ENCODE data around the gene GPN1.

The GPN1 gene

GRCh38 chr2:27628767-27629709, at the start of gene GPN1, which contains the start of gene CCDC121:
Gene GPN1 (plus strand): TSS chr2:27629050. CDS start chr2:27629059, 9 bp downstream.
Gene CCDC121 (minus strand): TSS chr2:27629012. CDS start chr2:27627799, 1,213 bp downstream.
- Histone ChIP-seq H3K9ac (ENCODE audit: low read depth in 1 of 2, low read length in 2 of 2) (peak within 1 kb of the TSS; percentile 94 to 99), H3K27ac (ENCODE audit: low read depth, low read length) (no peak within 1 kb of the TSS)

GRCh38 chr2:27581417-27582128, 47.3 kb upstream of the GPN1 start:
- Histone ChIP-seq H3K4me3 (ENCODE audit: low read depth in 1 of 2, low read length in 2 of 2) (no peak overlapping the region), H3K9me3 (ENCODE audit: control insufficient read depth in 1 of 2, low read length in 2 of 2) (peaks cover 5 to 21% of the 10 kb centered on the region in 2 donors), H3K9ac (ENCODE audit: low read depth in 1 of 2, low read length in 2 of 2) (no peak overlapping the region), H3K4me1 (ENCODE audit: control insufficient read depth in 1 of 2, insufficient read depth in 2 of 2, low read length in 2 of 2) (peaks cover 17 to 18% of the 10 kb centered on the region in 2 donors), H3K27me3 (ENCODE audit: control insufficient read depth in 1 of 2, insufficient read depth in 2 of 2, low read length in 2 of 2) (no peaks in the 10 kb centered on the region), H3K27ac (ENCODE audit: low read depth, low read length) (no peak overlapping the region), H3K36me3 (ENCODE audit: control insufficient read depth in 1 of 2, insufficient read depth in 2 of 2, low read length in 2 of 2) (no peaks in the 10 kb centered on the region)

More at GRCh38 chr2:27628767-27629709, at the start of gene GPN1, which contains the start of gene CCDC121:
- Histone ChIP-seq H3K36me3 (ENCODE audit: control insufficient read depth in 1 of 2, insufficient read depth in 2 of 2, low read length in 2 of 2) (peaks cover 5 to 31% of the 10 kb centered on the region in 2 donors), H3K9me3 (ENCODE audit: control insufficient read depth in 1 of 2, low read length in 2 of 2) (no peaks in the 10 kb centered on the region), H3K4me3 (ENCODE audit: low read depth in 1 of 2, low read length in 2 of 2) (peak within 1 kb of the TSS; percentile 92 to 93), H3K4me1 (ENCODE audit: control insufficient read depth in 1 of 2, insufficient read depth in 2 of 2, low read length in 2 of 2) (peaks cover 13 to 14% of the 10 kb centered on the region in 2 donors), H3K27me3 (ENCODE audit: control insufficient read depth in 1 of 2, insufficient read depth in 2 of 2, low read length in 2 of 2) (no peaks in the 10 kb centered on the region)

- no peak overlapping the region for H3K9ac ChIP-seq (ENCODE audit: low read depth in 1 of 2, low read length in 2 of 2)
Observed at GRCh38 chr2:27582129-27582694, 46.6 kb upstream of the GPN1 start.

GRCh38 chr2:27582695-27583389, 46.0 kb upstream of the GPN1 start, which contains the start of gene ZNF512:
Gene ZNF512 (plus strand): TSS chr2:27583042. CDS start chr2:27583113, 71 bp downstream.
- Histone ChIP-seq H3K4me3 (ENCODE audit: low read depth in 1 of 2, low read length in 2 of 2) (peak within 1 kb of the TSS; percentile 80 to 88), H3K4me1 (ENCODE audit: control insufficient read depth in 1 of 2, insufficient read depth in 2 of 2, low read length in 2 of 2) (peaks cover 17 to 18% of the 10 kb centered on the region in 2 donors), H3K9ac (ENCODE audit: low read depth in 1 of 2, low read length in 2 of 2) (peak within 1 kb of the TSS; percentile 61 to 81), H3K9me3 (ENCODE audit: control insufficient read depth in 1 of 2, low read length in 2 of 2) (peaks cover 5 to 9% of the 10 kb centered on the region in 2 donors), H3K27me3 (ENCODE audit: control insufficient read depth in 1 of 2, insufficient read depth in 2 of 2, low read length in 2 of 2) (no peaks in the 10 kb centered on the region), H3K36me3 (ENCODE audit: control insufficient read depth in 1 of 2, insufficient read depth in 2 of 2, low read length in 2 of 2) (no peaks in the 10 kb centered on the region), H3K27ac (ENCODE audit: low read depth, low read length) (no peak within 1 kb of the TSS)

More at GRCh38 chr2:27582129-27582694, 46.6 kb upstream of the GPN1 start:
- Histone ChIP-seq H3K9me3 (ENCODE audit: control insufficient read depth in 1 of 2, low read length in 2 of 2) (peaks cover 5 to 14% of the 10 kb centered on the region in 2 donors), H3K4me3 (ENCODE audit: low read depth in 1 of 2, low read length in 2 of 2) (peak overlapping the region; percentile 80 to 88), H3K4me1 (ENCODE audit: control insufficient read depth in 1 of 2, insufficient read depth in 2 of 2, low read length in 2 of 2) (peaks cover 17 to 18% of the 10 kb centered on the region in 2 donors), H3K27me3 (ENCODE audit: control insufficient read depth in 1 of 2, insufficient read depth in 2 of 2, low read length in 2 of 2) (no peaks in the 10 kb centered on the region), H3K36me3 (ENCODE audit: control insufficient read depth in 1 of 2, insufficient read depth in 2 of 2, low read length in 2 of 2) (no peaks in the 10 kb centered on the region), H3K27ac (ENCODE audit: low read depth, low read length) (no peak overlapping the region)

- Histone ChIP-seq H3K4me1 (ENCODE audit: control insufficient read depth in 1 of 2, insufficient read depth in 2 of 2, low read length in 2 of 2) (peaks cover 17 to 18% of the 10 kb centered on the region in 2 donors), H3K36me3 (ENCODE audit: control insufficient read depth in 1 of 2, insufficient read depth in 2 of 2, low read length in 2 of 2) (no peaks in the 10 kb centered on the region), H3K27me3 (ENCODE audit: control insufficient read depth in 1 of 2, insufficient read depth in 2 of 2, low read length in 2 of 2) (no peaks in the 10 kb centered on the region), H3K4me3 (ENCODE audit: low read depth in 1 of 2, low read length in 2 of 2) (peak overlapping the region; percentile 80 to 88), H3K9ac (ENCODE audit: low read depth in 1 of 2, low read length in 2 of 2) (peak overlapping the region; percentile 61 to 81), H3K27ac (ENCODE audit: low read depth, low read length) (no peak overlapping the region), H3K9me3 (ENCODE audit: control insufficient read depth in 1 of 2, low read length in 2 of 2) (peaks cover 5% of the 10 kb centered on the region in 2 donors)
Observed at GRCh38 chr2:27583390-27583915, 45.4 kb upstream of the GPN1 start.

DNA sequence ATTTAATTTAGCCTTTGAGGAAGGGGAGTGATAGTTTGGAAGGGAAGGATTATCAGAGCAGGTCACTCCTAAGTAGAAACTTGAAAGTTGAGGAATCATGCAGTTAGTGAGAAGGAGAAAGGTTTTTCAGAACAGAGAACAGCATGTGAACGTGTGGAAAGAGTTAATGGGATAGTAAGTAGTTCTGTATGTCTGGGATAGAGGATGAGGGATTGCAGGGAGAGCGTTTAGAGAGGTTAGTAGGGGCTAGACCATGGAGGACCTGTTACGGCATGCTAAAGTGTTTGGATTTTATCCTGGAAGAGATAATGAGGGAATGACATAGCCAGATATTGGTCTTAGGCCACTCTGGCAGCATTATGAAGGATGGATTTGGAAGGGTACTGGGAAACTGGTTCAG, 44.3 kb upstream of the GPN1 start:
- H3K36me3 ChIP-seq (ENCODE audit: control insufficient read depth in 1 of 2, insufficient read depth in 2 of 2, low read length in 2 of 2), result no peaks in the 10 kb centered on the region
- no peak overlapping the region for H3K9ac ChIP-seq (ENCODE audit: low read depth in 1 of 2, low read length in 2 of 2)
- H3K4me3 ChIP-seq (ENCODE audit: low read depth in 1 of 2, low read length in 2 of 2), result peak overlapping the region in 1 of 2 donors; percentile 80
- H3K27ac ChIP-seq (ENCODE audit: low read depth, low read length), result no peak overlapping the region
- H3K9me3 ChIP-seq (ENCODE audit: control insufficient read depth in 1 of 2, low read length in 2 of 2), result peaks cover 0 to 5% of the 10 kb centered on the region in 2 donors
- H3K4me1 ChIP-seq (ENCODE audit: control insufficient read depth in 1 of 2, insufficient read depth in 2 of 2, low read length in 2 of 2), result peaks cover 17 to 18% of the 10 kb centered on the region in 2 donors
- no peaks in the 10 kb centered on the region for H3K27me3 ChIP-seq (ENCODE audit: control insufficient read depth in 1 of 2, insufficient read depth in 2 of 2, low read length in 2 of 2)

DNA sequence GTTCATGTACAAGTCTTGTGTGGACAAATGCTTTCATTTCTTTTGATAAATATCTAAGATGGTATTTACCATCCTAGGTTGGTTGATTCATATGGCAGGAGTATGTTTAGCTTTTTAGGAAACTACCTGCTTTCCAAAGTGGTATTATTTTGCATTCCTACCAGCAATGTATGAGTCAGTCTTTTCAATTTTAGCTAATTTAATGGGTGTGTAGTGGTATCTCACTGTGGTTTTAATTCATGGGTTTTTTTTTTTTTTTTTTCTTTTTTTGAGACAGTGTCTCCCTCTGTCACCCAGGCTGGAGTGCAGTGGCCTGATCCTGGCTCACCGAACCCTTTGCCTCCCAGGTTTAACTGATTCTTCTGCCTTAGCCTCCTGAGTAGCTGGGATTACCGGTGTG, 41.8 kb upstream of the GPN1 start:
- peaks cover 17 to 18% of the 10 kb centered on the region in 2 donors for H3K4me1 ChIP-seq (ENCODE audit: control insufficient read depth in 1 of 2, insufficient read depth in 2 of 2, low read length in 2 of 2)
- no peak overlapping the region for H3K4me3 ChIP-seq (ENCODE audit: low read depth in 1 of 2, low read length in 2 of 2)

DNA sequence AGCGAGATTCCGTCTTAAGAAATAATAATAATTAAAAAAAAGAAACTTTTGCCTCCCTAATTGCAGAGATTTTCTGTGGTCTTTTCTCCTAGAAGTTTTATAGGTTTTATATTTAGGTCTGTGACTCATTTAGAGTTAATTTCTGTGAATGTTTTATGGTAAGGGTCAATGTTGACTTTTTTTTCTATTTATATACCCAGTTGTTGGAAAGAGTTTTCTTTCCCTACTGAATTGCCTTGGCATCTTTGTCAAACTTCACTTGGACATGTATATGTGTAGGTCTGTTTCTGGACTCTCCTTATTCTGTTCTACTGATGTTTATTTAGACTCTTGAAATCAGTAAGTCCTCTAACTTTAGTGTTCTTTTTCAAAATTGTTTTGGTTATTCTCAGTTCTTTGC, 40.5 kb upstream of the GPN1 start:
- Histone ChIP-seq H3K27ac (ENCODE audit: low read depth, low read length) (no peak overlapping the region), H3K27me3 (ENCODE audit: control insufficient read depth in 1 of 2, insufficient read depth in 2 of 2, low read length in 2 of 2) (no peaks in the 10 kb centered on the region), H3K9ac (ENCODE audit: low read depth in 1 of 2, low read length in 2 of 2) (no peak overlapping the region), H3K36me3 (ENCODE audit: control insufficient read depth in 1 of 2, insufficient read depth in 2 of 2, low read length in 2 of 2) (no peaks in the 10 kb centered on the region), H3K4me3 (ENCODE audit: low read depth in 1 of 2, low read length in 2 of 2) (no peak overlapping the region), H3K4me1 (ENCODE audit: control insufficient read depth in 1 of 2, insufficient read depth in 2 of 2, low read length in 2 of 2) (peaks cover 16 to 17% of the 10 kb centered on the region in 2 donors), H3K9me3 (ENCODE audit: control insufficient read depth in 1 of 2, low read length in 2 of 2) (peaks cover 5 to 11% of the 10 kb centered on the region in 2 donors)

More for the DNA sequence above, 41.8 kb upstream of the GPN1 start:
- H3K27me3 ChIP-seq (ENCODE audit: control insufficient read depth in 1 of 2, insufficient read depth in 2 of 2, low read length in 2 of 2), result no peaks in the 10 kb centered on the region
- H3K9me3 ChIP-seq (ENCODE audit: control insufficient read depth in 1 of 2, low read length in 2 of 2), result peaks cover 5 to 11% of the 10 kb centered on the region in 2 donors
- H3K36me3 ChIP-seq (ENCODE audit: control insufficient read depth in 1 of 2, insufficient read depth in 2 of 2, low read length in 2 of 2), result no peaks in the 10 kb centered on the region
- H3K27ac ChIP-seq (ENCODE audit: low read depth, low read length), result no peak overlapping the region
- no peak overlapping the region for H3K9ac ChIP-seq (ENCODE audit: low read depth in 1 of 2, low read length in 2 of 2)

DNA sequence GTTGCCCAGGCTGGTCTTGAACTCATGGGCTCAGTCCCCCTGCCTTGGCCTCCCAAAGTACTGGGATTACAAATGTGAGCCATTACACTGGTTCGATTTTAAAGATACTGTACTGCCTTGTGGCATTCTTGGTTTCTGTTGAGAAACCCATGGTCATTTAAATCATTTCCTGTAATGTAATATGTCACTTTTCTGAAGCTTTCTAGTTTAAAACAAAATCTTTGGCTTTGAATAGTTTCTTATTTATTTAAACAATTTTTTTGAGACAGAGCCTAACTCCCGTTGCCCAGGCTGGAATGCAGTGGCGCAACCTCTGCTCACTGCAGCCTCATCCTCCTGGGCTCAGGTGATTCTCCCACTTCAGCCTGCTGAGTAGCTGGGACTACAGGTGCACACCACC, 37.1 kb upstream of the GPN1 start:
- H3K4me1 ChIP-seq (ENCODE audit: control insufficient read depth in 1 of 2, insufficient read depth in 2 of 2, low read length in 2 of 2), result no peaks in the 10 kb centered on the region
- no peak overlapping the region for H3K27ac ChIP-seq (ENCODE audit: low read depth, low read length)
- H3K36me3 ChIP-seq (ENCODE audit: control insufficient read depth in 1 of 2, insufficient read depth in 2 of 2, low read length in 2 of 2), result no peaks in the 10 kb centered on the region
- H3K27me3 ChIP-seq (ENCODE audit: control insufficient read depth in 1 of 2, insufficient read depth in 2 of 2, low read length in 2 of 2), result no peaks in the 10 kb centered on the region
- no peak overlapping the region for H3K9ac ChIP-seq (ENCODE audit: low read depth in 1 of 2, low read length in 2 of 2)
- H3K9me3 ChIP-seq (ENCODE audit: control insufficient read depth in 1 of 2, low read length in 2 of 2), result peaks cover 11 to 12% of the 10 kb centered on the region in 2 donors
- H3K4me3 ChIP-seq (ENCODE audit: low read depth in 1 of 2, low read length in 2 of 2), result no peak overlapping the region

Measured in duodenal mucosa (tissue), 2 donors.